Measurements from ENCODE around the gene BRD3.

Gene BRD3

DNA sequence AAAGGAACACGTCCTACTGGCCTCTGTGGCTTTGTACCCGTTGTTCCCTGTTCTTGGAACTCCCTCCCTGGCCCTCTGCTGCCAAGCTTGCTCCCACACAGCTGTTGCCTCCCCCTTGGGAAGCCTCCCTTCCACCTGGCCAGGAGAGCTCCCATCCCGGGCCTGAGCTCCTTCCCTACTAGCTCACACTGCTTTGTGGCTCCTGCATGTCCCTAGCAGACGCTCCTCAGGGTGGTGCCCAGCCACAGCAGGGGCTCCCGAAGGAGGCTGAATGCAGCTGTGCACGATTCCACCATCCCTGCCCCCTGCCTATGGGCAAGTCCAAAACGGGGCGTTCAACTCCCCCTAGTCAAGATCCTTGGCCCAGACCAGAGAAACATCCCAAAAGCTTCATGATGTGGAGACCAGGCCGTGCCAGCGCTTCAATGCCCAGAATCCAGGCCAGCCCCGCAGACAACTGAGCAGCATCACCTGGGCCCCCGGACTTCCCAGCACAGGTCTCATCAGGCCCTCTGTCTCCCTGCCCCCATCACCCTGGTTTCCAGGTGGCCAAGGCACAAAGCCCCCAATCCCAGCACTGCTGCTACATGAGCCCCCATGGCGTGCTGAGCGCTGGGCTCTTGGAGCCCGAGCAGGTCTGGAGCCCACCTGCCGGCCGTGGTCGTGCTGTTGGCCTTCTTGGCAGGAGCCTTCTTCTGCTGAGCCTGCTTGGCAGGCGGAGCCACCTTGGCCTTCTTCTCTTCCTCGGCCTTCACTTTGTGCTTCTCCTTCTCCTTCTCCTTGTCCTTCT lies 28.2 kb downstream of the BRD3 start:
- no peak for DNase-seq (ENCODE audit: low read depth in 2 of 2)

GRCh38 chr9:134037641-134038040 lies 30.2 kb downstream of the BRD3 start:
- DNase-seq (ENCODE audit: low read depth in 2 of 2), result no peak

- DNase-seq (ENCODE audit: low read depth in 2 of 2), result no peak
These were observed 31.7 kb downstream of the BRD3 start for GRCh38 chr9:134036130-134036529.

DNA sequence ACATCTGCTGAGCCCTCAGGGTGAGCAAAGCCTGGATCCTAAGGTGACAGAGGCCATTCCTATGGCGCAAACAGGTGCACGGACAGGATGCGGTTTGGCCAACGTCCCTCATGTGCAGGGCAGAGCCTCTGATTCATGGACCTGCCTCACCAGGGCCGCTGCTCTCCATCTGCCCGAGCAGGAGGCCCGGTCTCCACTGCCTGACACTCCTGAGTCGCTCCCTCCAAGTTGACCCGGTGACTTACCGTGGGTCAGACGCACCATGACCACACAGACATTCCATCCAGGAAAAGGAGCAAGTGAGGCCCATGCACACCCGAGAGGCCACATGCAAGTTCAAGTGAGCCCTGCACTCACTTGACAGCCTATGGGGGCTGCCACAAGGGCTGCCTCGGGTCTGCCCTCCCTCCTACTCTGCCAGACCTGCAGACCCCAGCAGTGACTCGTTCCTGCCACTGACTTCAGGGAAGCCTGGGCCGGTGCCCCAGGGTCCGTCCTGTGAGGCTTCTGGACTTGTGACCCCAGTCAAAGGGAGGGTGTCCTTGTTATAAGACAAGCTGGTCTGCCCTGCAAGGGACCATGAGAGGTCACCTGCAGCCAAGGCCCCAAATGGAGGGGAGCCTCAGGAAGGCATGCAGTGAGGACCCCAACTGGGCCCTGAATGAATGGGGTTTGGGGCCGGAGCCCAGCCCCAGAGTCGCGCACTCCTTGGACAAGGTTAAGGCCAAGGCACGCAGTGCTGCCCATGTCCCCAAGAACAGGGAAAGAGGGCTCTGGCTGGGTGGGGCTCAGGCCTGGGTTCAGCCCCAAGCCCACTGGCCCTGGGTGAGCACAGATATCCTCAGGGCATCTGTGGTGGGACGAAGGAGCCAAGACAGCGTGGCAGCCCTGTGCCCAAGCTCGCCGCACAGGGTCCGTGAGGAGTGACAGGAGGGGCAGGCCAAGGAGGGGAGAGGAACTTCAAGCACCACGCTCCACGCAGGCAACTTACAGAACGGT lies 32.5 kb downstream of the BRD3 start:
- no peak for DNase-seq (ENCODE audit: low read depth in 2 of 2)

GRCh38 chr9:134034215-134035040 lies 33.4 kb downstream of the BRD3 start:
- DNase-seq (ENCODE audit: low read depth in 2 of 2), result no peak

- no peak for DNase-seq (ENCODE audit: low read depth in 2 of 2)
These were observed 34.2 kb downstream of the BRD3 start for GRCh38 chr9:134033516-134034214.

- DNase-seq (ENCODE audit: low read depth in 2 of 2), result no peak
These were observed 35.2 kb downstream of the BRD3 start for GRCh38 chr9:134032456-134033222.

- DNase-seq (ENCODE audit: low read depth in 2 of 2), result no peak
These were observed 36.0 kb downstream of the BRD3 start for GRCh38 chr9:134031783-134032182.

DNA sequence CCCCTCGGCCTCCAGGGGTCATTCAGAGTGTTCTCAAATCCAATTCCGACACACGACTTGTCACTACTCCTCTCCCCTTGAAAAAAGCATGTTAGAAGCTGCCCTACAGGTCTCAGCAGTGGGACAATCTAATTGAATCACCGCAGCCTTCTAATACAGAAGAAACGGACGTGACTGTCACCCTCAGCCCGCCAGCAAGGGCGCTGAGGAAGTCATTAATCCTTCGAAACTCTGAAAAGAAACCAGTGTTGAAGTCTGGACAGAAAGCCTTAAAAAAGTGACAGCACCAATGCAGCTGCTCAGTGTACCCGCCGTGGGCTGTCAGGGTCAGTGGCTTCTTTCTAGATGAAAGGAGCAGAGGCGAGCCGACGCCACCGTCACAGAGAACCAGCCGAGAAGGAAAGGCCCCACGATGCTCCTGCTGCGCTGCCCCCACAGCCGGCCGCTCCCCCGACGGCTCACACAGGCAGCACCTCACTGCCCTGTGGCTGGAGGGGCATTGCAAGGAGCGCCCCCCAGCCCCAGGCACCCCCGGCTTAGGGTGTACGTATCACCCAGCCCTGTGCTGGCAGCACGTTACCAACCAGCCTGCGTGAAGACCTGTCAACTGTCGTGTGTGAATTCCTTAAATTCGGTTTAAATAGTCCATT lies 36.9 kb downstream of the BRD3 start:
- DNase-seq (ENCODE audit: low read depth in 2 of 2), result no peak

- DNase-seq (ENCODE audit: low read depth in 2 of 2), result no peak
These were observed 38.3 kb downstream of the BRD3 start for GRCh38 chr9:134029248-134030226.

- DNase-seq (ENCODE audit: low read depth in 2 of 2), result no peak
These were observed 39.1 kb downstream of the BRD3 start for GRCh38 chr9:134028575-134029247.

- no peak for DNase-seq (ENCODE audit: low read depth in 2 of 2)
These were observed 39.8 kb downstream of the BRD3 start for GRCh38 chr9:134028076-134028475.

DNA sequence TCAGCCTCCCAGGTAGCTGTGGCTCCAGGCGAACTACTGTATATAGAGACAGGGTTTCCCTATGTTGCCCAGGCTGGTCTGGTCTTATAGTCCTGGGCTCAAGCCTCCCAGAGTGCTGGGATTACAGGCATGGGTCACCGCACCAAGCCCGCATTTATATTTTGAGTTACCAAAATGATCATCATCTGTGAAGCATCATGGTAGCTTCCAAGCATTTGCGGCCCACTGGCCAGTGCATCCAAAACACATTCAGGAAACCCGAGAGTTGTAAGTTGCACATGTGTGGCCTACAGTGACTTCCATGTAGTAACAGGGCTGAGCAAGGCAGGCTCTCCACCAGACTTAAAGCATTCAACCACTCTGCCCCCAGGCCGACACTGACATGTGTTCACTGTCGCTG lies 40.3 kb downstream of the BRD3 start:
- DNase-seq (ENCODE audit: low read depth in 2 of 2), result no peak

DNA sequence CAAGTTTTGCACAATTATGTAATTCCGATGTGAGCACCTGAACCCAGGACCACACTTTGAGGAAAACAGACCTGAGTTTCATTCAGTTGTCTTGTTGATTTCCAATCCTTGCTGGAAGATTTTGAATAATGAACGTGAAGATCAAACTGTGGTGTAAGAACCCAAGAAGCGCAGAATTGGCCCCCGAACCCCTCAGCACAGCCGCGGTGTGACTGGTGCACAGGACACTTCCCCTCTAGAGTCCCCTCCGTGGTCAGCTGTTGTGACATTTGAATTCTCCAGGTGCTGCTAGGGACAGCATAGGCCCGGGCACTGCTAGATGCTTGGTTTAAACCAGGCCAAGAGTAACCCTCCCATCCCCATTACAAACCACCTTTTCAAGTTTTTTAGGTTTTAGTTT lies 40.8 kb downstream of the BRD3 start:
- no peak for DNase-seq (ENCODE audit: low read depth in 2 of 2)

DNA sequence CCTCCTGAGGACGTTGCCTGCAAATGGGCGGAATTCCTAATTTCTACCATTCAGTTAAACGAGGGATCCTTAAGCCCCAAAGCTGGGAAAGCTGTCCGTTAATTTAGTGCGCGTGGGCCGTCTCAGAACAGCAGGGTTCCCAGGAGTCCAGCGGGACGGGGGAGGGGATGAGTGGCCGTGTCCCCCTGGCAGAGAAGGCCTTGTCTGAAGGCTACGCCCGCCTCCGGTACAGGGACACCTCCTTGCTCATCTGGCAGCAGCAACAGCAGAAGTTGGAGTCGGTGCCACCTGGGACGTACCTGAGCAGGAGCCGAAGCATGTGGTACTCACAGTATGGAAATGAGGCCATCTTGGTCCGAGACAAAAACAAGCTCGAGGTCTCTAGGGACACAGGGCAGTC lies 41.2 kb downstream of the BRD3 start:
- no peak for DNase-seq (ENCODE audit: low read depth in 2 of 2)

DNA sequence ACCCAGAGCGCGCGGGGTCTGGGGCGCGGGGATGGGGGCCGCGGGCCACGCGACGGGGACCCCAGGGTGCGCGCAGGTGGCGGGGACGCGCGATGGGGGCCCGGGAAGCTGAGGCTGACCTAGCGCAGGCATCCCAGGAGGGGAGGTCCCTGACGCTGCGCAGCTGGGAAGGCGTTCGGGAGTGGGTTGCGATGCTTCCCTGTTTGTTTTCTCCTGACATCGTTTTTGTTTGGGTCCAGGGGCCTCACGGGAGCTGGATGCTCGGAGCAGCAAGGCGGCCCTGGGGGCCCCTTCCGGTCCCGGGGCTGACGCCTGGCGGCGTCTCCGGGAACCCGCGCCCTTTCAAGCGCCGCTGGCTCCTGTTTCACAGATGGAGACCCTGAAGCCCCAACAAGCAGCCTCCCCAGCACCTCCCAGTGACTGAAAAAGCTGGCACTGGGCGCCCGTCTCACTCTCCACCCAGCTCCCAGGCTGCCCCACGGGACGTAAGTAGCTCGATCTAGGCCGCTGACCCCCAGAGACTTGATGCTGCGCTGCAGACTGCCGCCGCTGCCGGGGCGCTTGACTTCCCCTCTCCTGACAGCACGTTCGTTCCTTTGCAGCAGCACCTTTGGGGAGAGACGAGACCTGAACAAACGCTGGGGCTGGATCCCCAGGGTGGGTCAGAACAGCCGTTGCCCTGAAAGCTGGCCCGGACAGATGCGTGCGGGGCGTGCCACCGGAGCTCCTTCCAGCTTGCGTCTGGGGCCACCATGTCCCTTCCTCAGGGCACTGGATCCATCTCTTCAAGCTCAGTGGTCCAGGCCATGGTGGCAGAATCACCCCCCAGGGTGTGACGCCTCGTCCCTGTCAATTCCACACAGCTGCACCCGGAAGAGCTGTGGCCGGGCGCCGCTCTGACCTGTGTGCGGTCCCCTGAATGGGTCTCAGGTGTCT lies 42.0 kb downstream of the BRD3 start:
- no peak for DNase-seq (ENCODE audit: low read depth in 2 of 2)
